HL-60/S4 (cell line): Measurements from ENCODE around the gene CELA2A.
"Not testable (repeated sequence)": the region's sequence is repeated elsewhere in the genome, so short reads cannot be mapped to it uniquely, and the experiment has no call there.

Experiments
- in situ Hi-C: fragments of 300-500 bp; cut with MboI; formaldehyde crosslinking; loops from 2 replicates; pipeline ENCODE4 v1.14.3; 2022; ENCODE audit warnings: low sequenced_read_pairs

Gene CELA2A

GRCh38 chr1:15492596-15492995, 36.1 kb downstream of the CELA2A start:
- in situ Hi-C loops: no loop called here

- in situ Hi-C loops: no loop called here
Observed at GRCh38 chr1:15493869-15494390, 37.4 kb downstream of the CELA2A start.

- in situ Hi-C loops: no loop called here
Observed at GRCh38 chr1:15500184-15501178, 43.9 kb downstream of the CELA2A start.

- in situ Hi-C loops: no loop called here
Observed at GRCh38 chr1:15501208-15502032, 44.9 kb downstream of the CELA2A start.

GRCh38 chr1:15504436-15504835, 47.9 kb downstream of the CELA2A start:
- in situ Hi-C loops: no loop called here

GRCh38 chr1:15506831-15507230, 50.3 kb downstream of the CELA2A start:
- in situ Hi-C loops: no loop called here

GRCh38 chr1:15507278-15507677, 50.7 kb downstream of the CELA2A start:
- in situ Hi-C loops: no loop called here

GRCh38 chr1:15508700-15509487, 52.4 kb downstream of the CELA2A start:
- in situ Hi-C loops: no loop called here

GRCh38 chr1:15509586-15509985, 53.1 kb downstream of the CELA2A start:
- in situ Hi-C loops: no loop called here

- in situ Hi-C loops: no loop called here
Observed at GRCh38 chr1:15510611-15511405, 54.3 kb downstream of the CELA2A start.

GRCh38 chr1:15513192-15513591, 56.7 kb downstream of the CELA2A start:
- in situ Hi-C loops: no loop called here

- in situ Hi-C loops: no loop called here
Observed at GRCh38 chr1:15513919-15514318, 57.4 kb downstream of the CELA2A start.

GRCh38 chr1:15514557-15514956, 58.0 kb downstream of the CELA2A start:
- in situ Hi-C loops: not testable (repeated sequence)

- in situ Hi-C loops: no loop called here
Observed at GRCh38 chr1:15515022-15515663, 58.6 kb downstream of the CELA2A start.

- in situ Hi-C loops: no loop called here
Observed at GRCh38 chr1:15519625-15520024, 63.1 kb downstream of the CELA2A start.

GRCh38 chr1:15521206-15521906, 64.8 kb downstream of the CELA2A start:
- in situ Hi-C loops: not testable (repeated sequence)
